GM12878 (cell line): Measurements from ENCODE around the gene ZFPM1. TPM values are rescaled to one million over a fixed set of nuclear protein-coding genes. Genes with fewer than 3 reads are reported as not detected.

ENCODE experiments used
- ATAC-seq: fragments of 200-7000 bp; cut with Tn5 transposase; 3 replicates; pipeline ENCODE4 v1.9.1; 2020; ENCODE audit warnings: mild to moderate bottlenecking, moderate library complexity
- BruUV-seq: library from RNA; stranded (reverse); fragments of 400-500 nt; replicated peaks from 2 replicates; lab custom pipeline; 2021; lab: Mats Ljungman, UMichigan
- CTCF ChIA-PET: fragments of 300-600 bp; sonication (Branson Sonifier 250); formaldehyde crosslinking; extraction: SDS; loops from one replicate; lab custom pipeline; 2021; ENCODE audit warnings: inconsistent platforms; lab: Yijun Ruan, JAX
- POLR2A ChIA-PET: fragments of 350-600 bp; formaldehyde crosslinking; extraction: SDS; loops from one replicate; lab custom pipeline; 2021; ENCODE audit warnings: inconsistent platforms; lab: Charles Lee
- RAD21 ChIA-PET: fragments of 300-600 bp; sonication (Branson Sonifier 250); formaldehyde crosslinking; loops from one replicate; lab custom pipeline; 2023; ENCODE audit warnings: antibody characterized with exemption; ENCODE audit not compliant: unreplicated experiment; lab: Charles Lee
- SMC1A ChIA-PET: fragments of 300-600 bp; sonication (Branson Sonifier 250); formaldehyde crosslinking; loops from one replicate; lab custom pipeline; 2023; ENCODE audit not compliant: unreplicated experiment, uncharacterized antibody; lab: Charles Lee
- DNase-seq: peaks from one replicate; pipeline ENCODE4 v3.0.0-alpha.2; 2011; ENCODE audit warnings: low read depth, low spot score
- FAIRE-seq: peaks from 3 replicates; lab custom pipeline; 2011; peaks lifted over from hg19 to GRCh38; lab: Jason Lieb, UNC
- H2AFZ ChIP-seq: 2 replicates; pipeline ENCODE4 v1.6.0; 2011; ENCODE audit warnings: low read depth, low read length, control low read depth; ENCODE audit not compliant: control insufficient read depth
- H3K27ac ChIP-seq: 2 replicates; pipeline ENCODE4 v1.5.1; 2011; ENCODE audit warnings: control low read depth; ENCODE audit not compliant: control insufficient read depth, insufficient read depth
- H3K27me3 ChIP-seq, 2 experiments: replicated peaks in 1 of 2; 2 replicates each; pipeline versions ENCODE4 v1.6.0 to v1.6.1; 2011; ENCODE audit warnings: low read length in 1 of 2; ENCODE audit not compliant: control insufficient read depth in 2 of 2, insufficient read depth in 2 of 2
- H3K36me3 ChIP-seq, 2 experiments: 2 replicates each; pipeline ENCODE4 v1.5.1; 2011; ENCODE audit warnings: low read length in 1 of 2; ENCODE audit not compliant: control insufficient read depth in 2 of 2, insufficient read depth in 2 of 2
- H3K4me1 ChIP-seq: 2 replicates; pipeline ENCODE4 v1.6.1; 2011; ENCODE audit warnings: mild to moderate bottlenecking, low read length, moderate library complexity, mixed read lengths; ENCODE audit not compliant: control insufficient read depth, insufficient read depth
- H3K4me2 ChIP-seq: 2 replicates; pipeline ENCODE4 v1.6.0; 2011; ENCODE audit warnings: control low read depth; ENCODE audit not compliant: control insufficient read depth, insufficient read depth
- H3K4me3 ChIP-seq: fragments of 200-600 bp; sonication (generic); 2 replicates; pipeline ENCODE4 v1.5.1; 2016
- H3K79me2 ChIP-seq: 2 replicates; pipeline ENCODE4 v1.6.0; 2011; ENCODE audit warnings: low read length; ENCODE audit not compliant: control insufficient read depth, insufficient read depth
- H3K9ac ChIP-seq: 2 replicates; pipeline ENCODE4 v1.8.0; 2011; ENCODE audit warnings: low read length, control low read depth, mixed read lengths; ENCODE audit not compliant: control insufficient read depth, insufficient read depth
- H3K9me3 ChIP-seq: replicated peaks from 3 replicates; pipeline ENCODE4 v1.5.1; 2011; ENCODE audit warnings: mild to moderate bottlenecking, low read length; ENCODE audit not compliant: control insufficient read depth, insufficient read depth
- H4K20me1 ChIP-seq: 2 replicates; pipeline ENCODE4 v1.6.0; 2011; ENCODE audit not compliant: control insufficient read depth, insufficient read depth
- BMI1 ChIP-seq: fragments of 450-650 bp; IDR thresholded peaks from 2 replicates; pipeline ENCODE4 v1.6.1; 2016; ENCODE audit warnings: mild to moderate bottlenecking, moderate library complexity, borderline replicate concordance
- EZH2 ChIP-seq: IDR thresholded peaks from 2 replicates; pipeline ENCODE4 v1.6.1; 2012; ENCODE audit warnings: low read depth, mild to moderate bottlenecking, control low read depth, inconsistent platforms, low read length, borderline replicate concordance; ENCODE audit not compliant: control insufficient read depth
- HDAC2 ChIP-seq: fragments of 200-600 bp; sonication (generic); IDR thresholded peaks from 2 replicates; pipeline ENCODE4 v1.6.1; 2017
- NRF1 ChIP-seq: conservative IDR thresholded peaks from 2 replicates; pipeline ENCODE4 v1.6.1; 2011; ENCODE audit warnings: mild to moderate bottlenecking, low read depth, low read length, improper control_type of control experiment
- RB1 ChIP-seq: fragments of 450-650 bp; formaldehyde crosslinking; IDR thresholded peaks from 2 replicates; pipeline ENCODE4 v1.6.1; 2017; ENCODE audit warnings: mild to moderate bottlenecking, borderline replicate concordance
- SMAD1 ChIP-seq: fragments of 450-650 bp; IDR thresholded peaks from 2 replicates; pipeline ENCODE4 v1.6.1; 2018; ENCODE audit warnings: mild to moderate bottlenecking, low read depth; ENCODE audit not compliant: partially characterized antibody
- SMAD5 ChIP-seq: IDR thresholded peaks from 2 replicates; pipeline ENCODE4 v1.6.1; 2016; ENCODE audit warnings: antibody characterized with exemption, low read depth
- SMC3 ChIP-seq: IDR thresholded peaks from 2 replicates; pipeline ENCODE4 v1.6.1; 2011; ENCODE audit warnings: low read length, improper control_type of control experiment, borderline replicate concordance
- SREBF1 ChIP-seq: IDR thresholded peaks from 2 replicates; pipeline ENCODE4 v1.6.1; 2012; ENCODE audit warnings: mild to moderate bottlenecking, low read length
- ZNF207 ChIP-seq: fragments of 450-650 bp; IDR thresholded peaks from 2 replicates; pipeline ENCODE4 v1.6.1; 2014; ENCODE audit warnings: antibody characterized with exemption, mild to moderate bottlenecking, borderline replicate concordance
- WGBS: methylation state at CpG from one replicate; pipeline ENCODE4 v1.1.6; 2016; ENCODE audit warnings: low lambda C conversion rate; ENCODE audit not compliant: insufficient replicate concordance, insufficient coverage; ENCODE audit errors: missing lambda C conversion rate; 5-methylcytosine and 5-hydroxymethylcytosine counted together
- in situ Hi-C: fragments of 300-500 bp; cut with MboI; formaldehyde crosslinking; loops from 9 replicates; pipeline ENCODE4 v1.14.3; 2018; ENCODE audit warnings: mixed read lengths
- intact Hi-C: fragments of 100-400 bp; cut with micrococcal nuclease; formaldehyde crosslinking; loops from one replicate; pipeline ENCODE4 v1.14.2; 2022; ENCODE audit not compliant: unreplicated experiment
- polyA plus RNA-seq, 11 experiments: library from polyadenylated mRNA; depleted of rRNA in 4 of 11; unstranded in 6 of 11; stranded (reverse) in 5 of 11; fragments of >200 nt; fragmentation: Nextera tagmentation in 4 of 11; fragmentation: Illumina TruSeq in 1 of 11; extraction: Ambion mirVana in 4 of 11; extraction: Trizol in 1 of 11; gene quantifications; 1 replicate in 1 of 11; 2 replicates in 10 of 11; pipeline versions ENCODE4 v1.2.1 to v1.2.3, GENCODE V29; 2011 to 2016; ENCODE audit warnings: inconsistent platforms in 2 of 11, missing spikeins in 2 of 11, low read depth in 1 of 11
- total RNA-seq, 4 experiments: library from RNA; depleted of rRNA in 3 of 4; stranded (reverse); fragments of >200 nt in 3 of 4; fragmentation: Illumina TruSeq in 1 of 4; extraction: Trizol in 1 of 4; gene quantifications; 2 replicates each; pipeline versions ENCODE4 v1.2.1 to v1.2.3, GENCODE V29; 2013 to 2021
- TF ChIP-seq, protein P1 (sequence below): IDR thresholded peaks from 2 replicates; pipeline ENCODE4 v1.6.1; 2011; ENCODE audit warnings: borderline replicate concordance, low read depth, mild to moderate bottlenecking, moderate library complexity, low read length; ENCODE audit not compliant: insufficient read depth, poor library complexity, severe bottlenecking
- TF ChIP-seq, protein P2 (sequence below): IDR thresholded peaks from 2 replicates; pipeline ENCODE4 v1.6.1; 2012; ENCODE audit warnings: low read depth, low read length, improper control_type of control experiment
- TF ChIP-seq, protein P3 (sequence below): fragments of 150-350 bp; IDR thresholded peaks from 2 replicates; pipeline ENCODE4 v1.6.1; 2014; ENCODE audit warnings: mild to moderate bottlenecking, low read depth, low read length

ZFPM1 gene
- total and polyA plus RNA-seq, 10 of the 15 experiments (the other 5 are each of a cell fraction or from before 2014, with no cell fraction given) = 0.02 to 5.1 (median 0.30) TPM

- TF ChIP-seq, protein P1, sequence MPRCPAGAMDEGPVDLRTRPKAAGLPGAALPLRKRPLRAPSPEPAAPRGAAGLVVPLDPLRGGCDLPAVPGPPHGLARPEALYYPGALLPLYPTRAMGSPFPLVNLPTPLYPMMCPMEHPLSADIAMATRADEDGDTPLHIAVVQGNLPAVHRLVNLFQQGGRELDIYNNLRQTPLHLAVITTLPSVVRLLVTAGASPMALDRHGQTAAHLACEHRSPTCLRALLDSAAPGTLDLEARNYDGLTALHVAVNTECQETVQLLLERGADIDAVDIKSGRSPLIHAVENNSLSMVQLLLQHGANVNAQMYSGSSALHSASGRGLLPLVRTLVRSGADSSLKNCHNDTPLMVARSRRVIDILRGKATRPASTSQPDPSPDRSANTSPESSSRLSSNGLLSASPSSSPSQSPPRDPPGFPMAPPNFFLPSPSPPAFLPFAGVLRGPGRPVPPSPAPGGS = no peak
- TF ChIP-seq EZH2 (no peak), SMAD5 (no peak)
Measured at GRCh38 chr16:88437367-88437964, 15.6 kb upstream of the ZFPM1 start (continued).

- ChIA-PET POLR2A (no interaction called here), SMC1A (interaction anchor here (1.1 to 1.5 kb wide), 2 partner anchors 90 to 122 kb away, joined by 3 to 4 read pairs; no protein-coding TSS in a partner anchor), CTCF (interaction anchor here (1.1 to 1.8 kb wide), 5 partner anchors 8 to 478 kb away, joined by 4 to 7 read pairs (median 5); no protein-coding TSS in a partner anchor), RAD21 (interaction anchor here (0.6 to 1.1 kb wide), 4 partner anchors 55 to 454 kb away, joined by 3 to 5 read pairs (median 4); no protein-coding TSS in a partner anchor)
- no peak for DNase-seq
- Histone ChIP-seq H2AFZ (no peak overlapping the region), H3K4me3 (no peak overlapping the region), H3K36me3 (no peaks in the 10 kb centered on the region), H3K9me3 (no peaks in the 10 kb centered on the region), H3K4me1 (peaks cover 2% of the 10 kb centered on the region), H3K27ac (no peak overlapping the region), H4K20me1 (no peaks in the 10 kb centered on the region), H3K79me2 (no peaks in the 10 kb centered on the region), H3K4me2 (no peak overlapping the region), H3K27me3 (no peaks in the 10 kb centered on the region), H3K9ac (no peak overlapping the region)
- no peak for FAIRE-seq
- no TSS peak for BruUV-seq
- WGBS = 50% methylated on average over 32 of the region's 32 CpGs
- intact Hi-C loops (loop anchor here (5.0 to 10.0 kb wide), 2 partner anchors 481 to 663 kb away; no protein-coding TSS in a partner anchor), in situ Hi-C loops (loop anchor here (25.0 kb wide), 1 partner anchor 476 kb away; the partner anchor contains the start of gene BANP)
- ATAC-seq = no peak
- TF ChIP-seq, protein P2, sequence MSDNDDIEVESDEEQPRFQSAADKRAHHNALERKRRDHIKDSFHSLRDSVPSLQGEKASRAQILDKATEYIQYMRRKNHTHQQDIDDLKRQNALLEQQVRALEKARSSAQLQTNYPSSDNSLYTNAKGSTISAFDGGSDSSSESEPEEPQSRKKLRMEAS = no peak
- TF ChIP-seq RB1 (no peak), SMAD1 (no peak), HDAC2 (no peak), SREBF1 (no peak), NRF1 (no peak), BMI1 (no peak), ZNF207 (no peak), SMC3 (no peak)
- TF ChIP-seq, protein P3, sequence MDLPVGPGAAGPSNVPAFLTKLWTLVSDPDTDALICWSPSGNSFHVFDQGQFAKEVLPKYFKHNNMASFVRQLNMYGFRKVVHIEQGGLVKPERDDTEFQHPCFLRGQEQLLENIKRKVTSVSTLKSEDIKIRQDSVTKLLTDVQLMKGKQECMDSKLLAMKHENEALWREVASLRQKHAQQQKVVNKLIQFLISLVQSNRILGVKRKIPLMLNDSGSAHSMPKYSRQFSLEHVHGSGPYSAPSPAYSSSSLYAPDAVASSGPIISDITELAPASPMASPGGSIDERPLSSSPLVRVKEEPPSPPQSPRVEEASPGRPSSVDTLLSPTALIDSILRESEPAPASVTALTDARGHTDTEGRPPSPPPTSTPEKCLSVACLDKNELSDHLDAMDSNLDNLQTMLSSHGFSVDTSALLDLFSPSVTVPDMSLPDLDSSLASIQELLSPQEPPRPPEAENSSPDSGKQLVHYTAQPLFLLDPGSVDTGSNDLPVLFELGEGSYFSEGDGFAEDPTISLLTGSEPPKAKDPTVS = no peak
Measured at GRCh38 chr16:88438084-88438870, 14.8 kb upstream of the ZFPM1 start.
